Measurements from ENCODE around the gene TMTC1. TPM values are rescaled to one million over a fixed set of nuclear protein-coding genes. Genes with fewer than 3 reads are reported as not detected.

TMTC1 gene
- total RNA-seq, 4 donors from 2014 or later: 84.0 to 177 (median 105) TPM

DNA sequence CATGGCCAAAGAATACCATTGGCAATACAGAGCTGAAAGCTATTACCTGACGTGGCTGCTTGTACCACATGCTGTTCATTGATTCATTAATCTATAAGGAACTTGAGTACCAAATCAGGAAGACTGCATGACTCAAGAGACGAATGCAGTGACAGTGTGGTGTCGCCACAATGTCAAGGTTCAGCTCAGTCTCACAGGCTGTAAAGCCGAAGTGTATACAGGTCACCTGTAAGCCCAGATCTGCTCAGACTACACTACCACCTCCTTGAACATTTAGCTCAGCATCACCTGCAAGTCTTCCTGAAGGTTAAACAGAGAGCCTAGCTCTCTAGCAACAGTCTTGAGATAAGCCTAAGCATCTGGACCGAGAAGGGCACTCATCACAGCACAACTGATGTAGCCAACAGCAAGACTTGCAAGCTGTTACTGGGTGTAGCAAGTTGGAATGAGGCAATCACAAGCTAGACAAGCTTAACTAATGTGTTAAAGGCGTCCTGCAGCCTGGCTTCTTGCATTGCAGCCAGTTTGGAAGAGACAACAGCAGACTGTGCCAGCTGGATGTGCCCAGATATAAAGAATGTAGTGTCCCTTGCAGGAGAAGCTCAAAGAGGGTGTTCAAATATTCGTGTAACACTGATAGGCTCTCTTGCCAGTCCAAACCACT, 21.0 kb downstream of the TMTC1 start:
- Histone ChIP-seq H3K27me3 (no peaks in the 10 kb centered on the region), H3K27ac (replicated peaks in 1 of 4) (peak overlapping the region in 1 of 4 donors; percentile 25), H3K4me3 (no peak overlapping the region), H3K9me3 (no peaks in the 10 kb centered on the region), H3K4me1 (peaks cover 18 to 23% (median 20%) of the 10 kb centered on the region in 4 donors), H3K36me3 (peaks cover 5 to 36% (median 19%) of the 10 kb centered on the region in 4 donors)
- TF ChIP-seq POLR2AphosphoS5 (IDR thresholded peaks at IDR 0.05) (peak; percentile 51 to 66), EP300 (IDR thresholded peaks at IDR 0.05) (no peak)
- DNase-seq (ENCODE audit: extremely low spot score): no peak
- WGBS: 65% methylated on average over 7 of the region's 7 CpGs
- intact Hi-C loops (cut with DNase I): no loop called here

DNA sequence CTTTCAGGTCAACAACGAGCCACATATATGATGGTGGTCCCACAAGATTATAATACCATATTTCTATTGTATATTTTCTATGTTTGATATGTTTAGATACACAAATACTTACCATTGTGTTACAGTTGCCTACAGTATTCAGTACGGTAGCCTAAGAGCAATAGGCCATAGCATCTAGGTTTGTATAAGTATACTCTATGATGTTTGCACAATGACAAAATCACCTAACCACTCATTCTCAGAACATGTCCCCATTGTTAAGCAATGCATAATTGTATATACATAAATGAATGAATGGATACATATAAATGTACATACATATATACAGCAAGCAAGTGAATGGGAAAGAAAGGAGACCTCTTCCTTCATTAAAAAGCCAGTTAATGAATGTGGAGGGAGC, 23.8 kb downstream of the TMTC1 start:
- no peak overlapping the region for H3K27ac ChIP-seq (replicated peaks in 1 of 4)
- peaks cover 20 to 23% (median 22%) of the 10 kb centered on the region in 4 donors for H3K4me1 ChIP-seq
- no peak for DNase-seq (ENCODE audit: extremely low spot score)
- intact Hi-C loops (cut with DNase I): no loop called here
- WGBS: 97% methylated on average over 2 of the region's 2 CpGs
- H3K9me3 ChIP-seq: no peaks in the 10 kb centered on the region
- TF ChIP-seq CTCF (IDR thresholded peaks at IDR 0.05) (no peak), POLR2AphosphoS5 (IDR thresholded peaks at IDR 0.05) (no peak), EP300 (IDR thresholded peaks at IDR 0.05) (no peak), POLR2A (IDR thresholded peaks at IDR 0.05; ENCODE audit: low read depth) (no peak)
- H3K4me3 ChIP-seq: no peak overlapping the region
- H3K36me3 ChIP-seq: peaks cover 5 to 57% (median 20%) of the 10 kb centered on the region in 4 donors
- H3K27me3 ChIP-seq: no peaks in the 10 kb centered on the region

GRCh38 chr12:29756741-29757390, 26.9 kb downstream of the TMTC1 start:
- no peaks in the 10 kb centered on the region for H3K27me3 ChIP-seq
- DNase-seq (ENCODE audit: extremely low spot score): no peak
- H3K36me3 ChIP-seq: peaks cover 5 to 80% (median 37%) of the 10 kb centered on the region in 4 donors
- TF ChIP-seq POLR2AphosphoS5 (IDR thresholded peaks at IDR 0.05): no peak
- no peak for TF ChIP-seq EP300 (IDR thresholded peaks at IDR 0.05)
- no peak for TF ChIP-seq CTCF (IDR thresholded peaks at IDR 0.05)
- no peak for TF ChIP-seq POLR2A (IDR thresholded peaks at IDR 0.05; ENCODE audit: low read depth)
- H3K4me1 ChIP-seq: peaks cover 2 to 25% (median 8%) of the 10 kb centered on the region in 4 donors
- no peak overlapping the region for H3K4me3 ChIP-seq
- H3K27ac ChIP-seq (replicated peaks in 1 of 4): no peak overlapping the region
- no peaks in the 10 kb centered on the region for H3K9me3 ChIP-seq
- intact Hi-C loops (cut with DNase I): no loop called here

DNA sequence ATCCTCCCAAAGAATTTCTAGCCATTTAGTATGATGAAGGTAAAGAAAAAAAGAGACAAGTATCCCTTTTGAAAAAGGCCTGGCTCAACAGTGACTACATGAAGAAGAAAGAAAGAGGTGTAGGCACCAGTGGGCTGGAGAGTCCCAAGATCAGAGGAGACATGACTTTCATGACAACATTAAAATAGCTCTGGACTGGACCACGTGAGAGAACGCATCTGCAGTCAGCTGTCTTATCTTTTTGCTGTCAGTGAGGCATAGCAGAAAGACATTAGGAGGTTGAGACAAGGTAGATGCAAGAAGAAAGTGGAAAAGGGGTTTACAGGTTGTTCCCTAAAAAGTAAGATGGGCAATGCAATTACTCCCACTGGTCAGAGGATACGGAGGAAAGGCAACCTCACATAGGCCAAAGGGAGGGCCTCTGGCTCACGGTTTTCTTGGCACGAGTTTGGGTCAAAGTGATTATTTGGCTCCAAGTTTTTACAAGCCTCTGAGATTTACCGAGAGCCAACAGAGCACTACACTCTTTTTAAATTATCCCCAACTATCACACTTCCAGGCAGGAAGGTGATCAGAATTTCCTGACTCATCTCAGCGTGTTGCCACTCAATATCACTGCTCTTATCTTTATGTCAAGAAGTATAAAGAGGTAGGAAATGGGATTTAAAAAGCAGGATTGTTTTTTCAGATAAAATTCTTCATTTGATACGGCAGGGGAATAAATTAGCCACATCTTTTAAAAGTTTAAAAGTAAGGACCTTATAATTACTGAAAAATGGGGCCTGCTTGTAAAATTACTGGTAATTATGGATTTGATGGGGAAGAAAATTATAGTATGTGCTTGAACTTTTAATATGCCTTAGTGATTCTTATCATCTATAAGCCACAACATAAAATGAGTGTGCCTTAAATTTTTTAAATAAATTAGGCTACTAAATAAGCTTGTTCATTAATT, 29.2 kb downstream of the TMTC1 start:
- Histone ChIP-seq H3K4me3 (no peak overlapping the region), H3K27ac (replicated peaks in 1 of 4) (no peak overlapping the region), H3K36me3 (peaks cover 5 to 90% (median 56%) of the 10 kb centered on the region in 4 donors), H3K27me3 (no peaks in the 10 kb centered on the region), H3K9me3 (no peaks in the 10 kb centered on the region), H3K4me1 (peaks cover 0 to 25% (median 8%) of the 10 kb centered on the region in 4 donors)
- intact Hi-C loops (cut with DNase I): no loop called here
- no peak for DNase-seq (ENCODE audit: extremely low spot score)
- WGBS: 69% methylated on average over 8 of the region's 8 CpGs
- TF ChIP-seq EP300 (IDR thresholded peaks at IDR 0.05) (no peak), CTCF (IDR thresholded peaks at IDR 0.05) (no peak)

DNA sequence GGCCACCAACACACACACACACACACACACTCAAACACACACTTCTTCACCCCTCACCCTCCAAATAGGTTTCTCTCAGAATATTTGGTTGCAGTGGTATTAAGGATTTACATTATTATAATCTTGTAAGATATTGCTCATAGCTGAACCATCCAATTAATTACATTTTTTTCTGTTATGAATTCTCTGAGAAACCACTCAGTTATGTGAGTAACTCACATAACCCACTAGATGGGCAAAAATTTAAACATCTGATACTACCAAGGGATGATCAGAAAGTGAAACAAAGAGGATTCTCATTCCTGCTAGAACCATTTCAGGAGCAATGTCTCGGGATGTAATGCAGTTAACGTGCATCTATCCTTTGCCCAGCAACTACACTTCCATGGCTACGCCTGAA, 31.6 kb downstream of the TMTC1 start:
- peaks cover 0 to 25% (median 7%) of the 10 kb centered on the region in 4 donors for H3K4me1 ChIP-seq
- DNase-seq (ENCODE audit: extremely low spot score): no peak
- no peak overlapping the region for H3K4me3 ChIP-seq
- TF ChIP-seq POLR2AphosphoS5 (IDR thresholded peaks at IDR 0.05): no peak
- no peak for TF ChIP-seq EP300 (IDR thresholded peaks at IDR 0.05)
- TF ChIP-seq CTCF (IDR thresholded peaks at IDR 0.05): no peak
- TF ChIP-seq POLR2A (IDR thresholded peaks at IDR 0.05; ENCODE audit: low read depth): no peak
- H3K9me3 ChIP-seq: no peaks in the 10 kb centered on the region
- WGBS: 94% methylated on average over 3 of the region's 3 CpGs
- intact Hi-C loops (cut with DNase I): no loop called here
- peaks cover 0 to 84% (median 52%) of the 10 kb centered on the region in 4 donors for H3K36me3 ChIP-seq
- H3K27me3 ChIP-seq: no peaks in the 10 kb centered on the region
- H3K27ac ChIP-seq (replicated peaks in 1 of 4): no peak overlapping the region
